Activated CD4-positive, alpha-beta T cell treated with anti-CD3 and anti-CD28 coated beads, Interleukin-2, amount 50 U/mL, for 24 hours (primary cell): Measurements from ENCODE around the gene DDX39B.
"Not testable (repeated sequence)": the region's sequence is repeated elsewhere in the genome, so short reads cannot be mapped to it uniquely, and the experiment has no call there.

ENCODE experiments used
- DNase-seq, 2 donors: peaks; one replicate each; pipeline ENCODE4 v3.0.0-alpha.2; 2020; ENCODE audit warnings: low read depth in 1 of 2, low spot score in 1 of 2

DDX39B gene

DNA sequence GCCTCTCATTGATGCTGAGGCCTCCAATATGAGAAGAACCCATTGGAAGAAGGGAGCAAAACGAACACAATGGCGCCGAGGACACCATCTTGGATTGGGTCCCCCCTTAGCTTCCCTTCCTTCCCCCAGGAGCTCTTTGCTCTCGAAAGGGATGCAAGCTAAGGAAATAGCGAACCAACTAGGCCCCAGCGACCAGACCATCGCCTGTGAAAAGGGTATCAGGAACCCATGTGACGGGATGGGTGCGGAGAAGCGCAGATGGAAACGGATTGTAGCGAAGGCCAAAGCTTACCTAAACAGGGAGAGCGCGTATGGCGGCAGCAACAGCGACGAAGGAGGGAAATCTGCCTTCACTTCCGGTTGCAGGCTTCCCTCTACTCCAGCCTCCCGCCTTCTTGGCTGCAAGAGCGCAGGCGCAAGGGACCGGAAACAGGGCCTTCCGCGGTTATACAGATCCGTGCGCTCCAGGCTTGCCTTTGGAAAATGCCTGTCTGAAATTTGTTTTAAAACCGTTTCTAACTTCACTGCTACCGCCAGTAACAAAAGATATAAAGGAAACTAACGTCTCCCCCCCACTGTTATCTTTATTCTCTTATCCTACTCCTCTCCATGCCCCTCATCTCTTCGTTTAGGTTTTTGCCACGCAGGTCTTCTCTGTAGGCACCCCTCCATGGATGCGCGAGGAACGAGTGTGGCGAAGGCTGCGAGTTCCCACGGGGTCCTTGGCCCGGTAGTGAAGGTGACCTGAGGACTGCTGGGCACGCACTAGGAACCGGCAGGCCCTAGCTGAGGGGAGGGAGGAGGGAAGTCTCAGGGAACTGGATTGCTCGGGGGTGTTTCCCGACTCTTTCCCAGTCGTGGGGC is at the start of gene DDX39B:
Gene DDX39B, minus strand, starts transcription at position 346 of the 864 bp plus-strand sequence. CDS start 1,471 bp downstream, outside the sequence.
- peak; percentile 83 to 94 for DNase-seq

DNA sequence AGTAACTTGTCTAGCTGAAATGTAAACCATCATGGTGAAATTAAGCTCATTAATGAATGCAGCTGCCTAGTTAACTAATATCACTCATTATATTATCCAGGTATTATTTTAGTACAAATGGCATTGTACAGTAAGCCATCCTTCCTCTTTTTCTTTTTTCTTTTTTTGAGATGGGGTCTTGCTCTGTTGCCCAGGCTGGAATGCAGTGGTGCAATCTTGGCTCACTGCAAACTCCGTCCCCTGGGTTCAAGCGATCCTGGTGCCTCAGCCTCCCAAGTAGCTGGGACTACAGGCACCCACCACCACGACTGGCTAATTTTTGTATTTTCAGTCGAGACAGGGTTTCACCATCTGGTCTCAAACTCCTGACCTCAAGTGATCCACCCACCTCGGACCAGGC is 48.9 kb upstream of the DDX39B start:
- DNase-seq: not testable (repeated sequence)

- DNase-seq: no peak
Measured at GRCh38 chr6:31588871-31589650, 47.3 kb upstream of the DDX39B start.

DNA sequence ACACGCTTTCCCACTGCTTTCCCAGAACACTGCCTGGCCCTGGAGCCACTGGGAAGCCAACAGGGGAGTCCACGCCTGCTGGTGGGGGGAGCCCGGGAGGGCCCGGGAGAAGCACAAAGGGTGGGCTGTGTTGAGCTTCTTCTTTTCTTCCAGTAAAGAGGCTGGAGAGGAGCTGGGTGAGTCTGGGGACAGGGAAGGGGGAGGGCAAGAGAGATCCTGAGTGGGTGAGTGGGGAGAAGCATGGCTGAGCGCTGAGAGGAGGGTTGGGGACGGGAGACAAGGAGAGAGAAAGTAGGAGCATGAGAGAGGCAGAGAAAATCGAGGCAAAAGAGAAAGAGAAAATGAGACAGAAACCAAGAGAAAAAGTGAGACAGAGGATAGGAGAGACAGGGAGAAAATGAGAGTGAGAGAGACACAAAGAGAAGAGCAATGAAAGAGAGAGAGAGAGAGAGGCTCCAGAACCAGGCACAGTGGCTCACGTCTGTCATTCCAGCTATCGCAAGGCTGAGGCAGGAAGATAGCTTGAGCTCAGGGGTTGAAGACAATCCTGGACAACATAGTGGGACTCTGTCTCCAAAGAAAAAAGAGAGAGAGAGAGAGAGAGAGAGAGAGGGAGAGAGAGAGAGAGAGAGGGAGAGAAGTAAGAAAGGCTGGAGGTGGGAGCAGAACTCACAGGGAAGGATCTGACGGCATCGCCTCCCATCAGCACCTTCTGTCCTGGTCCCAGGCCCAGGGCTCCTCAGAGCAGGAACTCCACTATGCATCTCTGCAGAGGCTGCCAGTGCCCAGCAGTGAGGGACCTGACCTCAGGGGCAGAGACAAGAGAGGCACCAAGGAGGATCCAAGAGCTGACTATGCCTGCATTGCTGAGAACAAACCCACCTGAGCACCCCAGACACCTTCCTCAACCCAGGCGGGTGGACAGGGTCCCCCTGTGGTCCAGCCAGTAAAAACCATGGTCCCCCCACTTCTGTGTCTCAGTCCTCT is 46.3 kb upstream of the DDX39B start:
- DNase-seq: no peak

GRCh38 chr6:31586599-31587281 is 44.9 kb upstream of the DDX39B start:
- no peak for DNase-seq

- DNase-seq: no peak
Measured at GRCh38 chr6:31586008-31586407, 44.2 kb upstream of the DDX39B start, which contains the start of gene LST1. TSS of gene LST1 (plus strand) at chr6:31586277. CDS start at chr6:31587300, 1,023 bp downstream.

DNA sequence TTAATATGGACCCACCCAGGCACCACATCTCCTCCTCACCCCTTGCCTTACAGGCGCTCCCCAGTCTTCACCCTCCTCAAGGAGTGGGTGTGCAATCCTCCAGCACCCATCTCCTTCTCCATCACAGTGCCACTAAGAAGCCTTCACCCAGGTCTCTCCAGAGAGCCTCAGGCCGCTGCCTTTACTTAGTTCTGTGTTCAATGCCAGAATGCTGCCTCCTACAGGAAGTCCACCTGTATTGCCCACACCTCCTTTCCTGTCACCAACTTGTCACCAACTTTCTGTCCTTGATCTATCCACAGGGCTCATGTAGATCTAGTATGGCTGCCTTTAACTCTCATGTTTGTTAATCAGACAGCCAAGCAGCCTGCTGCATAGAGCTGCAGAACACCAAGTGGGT is 43.7 kb upstream of the DDX39B start:
- DNase-seq: no peak

DNA sequence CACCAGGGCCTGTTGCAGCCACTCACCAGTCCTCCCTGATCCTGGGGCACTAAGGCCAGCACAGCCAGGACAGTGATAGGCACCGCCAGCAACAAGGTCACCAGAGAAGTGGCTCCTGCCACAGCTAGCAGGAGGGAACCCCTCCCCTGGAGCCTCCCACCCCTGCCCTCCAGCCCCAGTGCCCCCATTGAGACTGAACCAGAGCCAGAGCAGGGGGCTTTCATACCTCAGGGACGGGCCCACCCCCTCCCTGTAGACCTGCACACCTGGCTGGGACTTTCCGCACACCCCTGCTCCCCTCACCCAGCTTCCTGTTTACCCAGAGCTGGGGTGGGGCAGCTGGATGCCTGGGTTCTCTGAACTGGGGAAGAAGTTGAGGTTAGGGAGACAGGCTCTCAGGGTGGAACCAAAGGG is 40.4 kb upstream of the DDX39B start, which contains the start of gene LTB:
Gene LTB, minus strand, starts transcription at position 195 of the 414 bp plus-strand sequence. Its CDS starts 7 bp downstream, at position 188.
- no peak for DNase-seq

DNA sequence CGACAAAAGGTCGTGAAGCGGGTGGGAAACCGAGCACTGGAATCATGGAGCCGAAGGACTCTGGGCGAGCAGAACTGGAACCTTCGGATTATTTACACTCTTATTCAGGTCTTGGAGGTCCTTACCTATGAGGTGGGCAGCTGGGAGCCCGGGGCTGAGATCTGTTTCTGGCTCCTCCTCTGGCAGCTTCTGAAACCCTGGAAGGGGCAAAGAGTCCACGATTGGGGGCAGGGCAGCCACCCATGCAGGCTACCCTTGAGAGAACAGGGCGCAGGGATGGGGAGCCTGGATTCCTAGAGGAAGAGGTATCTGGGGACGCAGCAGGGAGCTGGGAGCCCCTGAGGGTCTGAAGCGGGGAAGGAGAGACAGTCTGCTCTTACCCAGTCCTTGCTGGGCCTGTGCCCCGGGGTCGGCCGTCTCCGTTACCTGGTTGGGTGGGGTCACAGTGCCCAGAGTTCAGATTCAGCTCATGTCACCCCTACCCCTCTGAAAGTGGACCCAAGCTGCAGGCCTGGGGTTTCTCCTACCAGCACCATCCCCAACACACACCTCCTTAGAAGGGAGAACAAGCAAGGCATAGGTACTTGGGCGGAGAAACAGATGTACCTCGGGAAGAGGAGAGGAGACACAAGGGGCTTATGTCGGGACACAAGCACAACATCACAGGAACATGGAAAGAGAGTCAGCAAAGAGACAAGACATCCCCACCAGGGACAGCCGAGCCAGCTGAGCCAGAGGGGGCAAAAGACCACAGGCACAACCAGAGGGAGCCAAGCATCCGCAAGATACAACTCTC is 39.8 kb upstream of the DDX39B start:
- no peak for DNase-seq

GRCh38 chr6:31580807-31581433 is 39.1 kb upstream of the DDX39B start:
- DNase-seq: peak; percentile 84 to 85

DNA sequence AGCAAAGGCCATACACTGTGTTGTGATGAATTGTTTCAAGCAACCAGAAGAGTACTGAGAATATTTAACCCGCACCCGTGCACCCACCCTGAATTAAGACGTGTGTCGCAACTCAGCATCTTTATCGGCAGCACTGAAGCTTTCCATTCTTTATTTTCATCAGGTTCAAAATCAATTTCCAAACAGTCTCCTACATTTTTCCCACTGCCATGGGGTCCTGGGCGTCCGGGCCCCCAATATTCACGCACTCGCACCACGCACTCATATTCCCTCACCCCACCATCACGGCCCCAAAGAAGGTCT is 38.6 kb upstream of the DDX39B start:
- no peak for DNase-seq

DNA sequence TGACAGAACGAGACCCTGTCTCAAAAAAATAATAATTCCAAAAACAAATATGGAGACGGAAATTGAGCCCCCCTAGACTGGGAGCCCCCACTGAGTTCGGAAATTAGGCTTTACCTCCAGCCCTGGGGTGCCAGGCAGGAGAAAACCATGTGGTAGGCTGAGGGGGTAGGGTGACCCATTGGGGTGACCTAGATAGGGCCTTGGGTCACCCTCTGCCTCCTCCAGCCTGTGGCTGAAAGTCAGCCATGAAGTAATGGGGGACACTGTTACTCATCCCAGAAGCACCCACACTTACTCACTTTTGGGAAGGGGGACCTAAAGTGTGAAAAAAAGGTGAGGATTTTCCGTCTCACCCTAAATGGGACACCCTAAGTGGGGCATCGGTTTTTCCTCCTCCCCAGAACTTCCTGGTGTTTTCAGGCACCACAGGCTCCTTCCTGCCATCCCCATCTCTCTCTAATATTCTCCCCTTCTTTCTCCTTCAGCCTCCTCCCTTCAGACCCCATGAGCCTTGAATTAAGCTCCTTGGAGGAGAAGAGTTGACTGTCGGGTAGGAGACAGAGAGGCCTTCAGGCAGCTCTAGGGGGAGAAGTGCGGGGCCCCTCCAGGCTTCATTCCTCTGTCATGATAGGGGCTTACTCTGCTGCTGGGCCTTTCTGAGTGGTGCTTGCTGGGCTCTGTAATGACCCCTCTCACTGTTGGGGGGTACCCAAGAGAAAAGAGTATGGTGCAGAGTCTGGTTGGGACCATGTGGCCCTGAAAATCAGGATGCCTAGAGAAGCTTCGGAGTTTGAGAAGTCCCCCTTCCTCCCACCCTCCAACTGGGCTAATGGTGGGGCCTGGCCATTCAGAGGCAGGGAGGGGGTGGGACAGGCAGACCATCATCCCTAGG is 38.0 kb upstream of the DDX39B start:
- no peak for DNase-seq

GRCh38 chr6:31579119-31579505 is 37.3 kb upstream of the DDX39B start:
- DNase-seq: no peak

GRCh38 chr6:31578184-31579118 is 36.6 kb upstream of the DDX39B start:
- no peak for DNase-seq

GRCh38 chr6:31577579-31577966 is 35.8 kb upstream of the DDX39B start:
- no peak for DNase-seq

DNA sequence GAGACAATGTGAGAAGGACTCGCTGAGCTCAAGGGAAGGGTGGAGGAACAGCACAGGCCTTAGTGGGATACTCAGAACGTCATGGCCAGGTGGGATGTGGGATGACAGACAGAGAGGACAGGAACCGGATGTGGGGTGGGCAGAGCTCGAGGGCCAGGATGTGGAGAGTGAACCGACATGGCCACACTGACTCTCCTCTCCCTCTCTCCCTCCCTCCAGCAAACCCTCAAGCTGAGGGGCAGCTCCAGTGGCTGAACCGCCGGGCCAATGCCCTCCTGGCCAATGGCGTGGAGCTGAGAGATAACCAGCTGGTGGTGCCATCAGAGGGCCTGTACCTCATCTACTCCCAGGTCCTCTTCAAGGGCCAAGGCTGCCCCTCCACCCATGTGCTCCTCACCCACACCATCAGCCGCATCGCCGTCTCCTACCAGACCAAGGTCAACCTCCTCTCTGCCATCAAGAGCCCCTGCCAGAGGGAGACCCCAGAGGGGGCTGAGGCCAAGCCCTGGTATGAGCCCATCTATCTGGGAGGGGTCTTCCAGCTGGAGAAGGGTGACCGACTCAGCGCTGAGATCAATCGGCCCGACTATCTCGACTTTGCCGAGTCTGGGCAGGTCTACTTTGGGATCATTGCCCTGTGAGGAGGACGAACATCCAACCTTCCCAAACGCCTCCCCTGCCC is 35.2 kb upstream of the DDX39B start:
- no peak for DNase-seq
